ENCODE measurements around the gene RUNX2.

Gene RUNX2

GRCh38 chr6:45687570-45687969 is 359.4 kb downstream of the RUNX2 start:
- DNase-seq = no peak

- DNase-seq = no peak
Measured at GRCh38 chr6:45688180-45688579, 360.1 kb downstream of the RUNX2 start.

GRCh38 chr6:45689926-45690615 is 361.9 kb downstream of the RUNX2 start:
- no peak for DNase-seq

- DNase-seq = no peak
Measured at GRCh38 chr6:45690846-45691245, 362.7 kb downstream of the RUNX2 start.

GRCh38 chr6:45691426-45691825 is 363.3 kb downstream of the RUNX2 start:
- no peak for DNase-seq

GRCh38 chr6:45692021-45692420 is 363.9 kb downstream of the RUNX2 start:
- no peak for DNase-seq

- DNase-seq = no peak
Measured at GRCh38 chr6:45696738-45697137, 368.6 kb downstream of the RUNX2 start.

- DNase-seq = no peak
Measured at GRCh38 chr6:45697605-45698004, 369.5 kb downstream of the RUNX2 start.

- no peak for DNase-seq
Measured at GRCh38 chr6:45698046-45698445, 369.9 kb downstream of the RUNX2 start.

GRCh38 chr6:45699663-45700062 is 371.5 kb downstream of the RUNX2 start:
- DNase-seq = no peak

- DNase-seq = no peak
Measured at GRCh38 chr6:45702849-45703739, 375.0 kb downstream of the RUNX2 start.

GRCh38 chr6:45704056-45704800 is 376.1 kb downstream of the RUNX2 start:
- DNase-seq = no peak

GRCh38 chr6:45705137-45705855 is 377.2 kb downstream of the RUNX2 start:
- DNase-seq = no peak

- no peak for DNase-seq
Measured at GRCh38 chr6:45706319-45706718, 378.2 kb downstream of the RUNX2 start.

- DNase-seq = no peak
Measured at GRCh38 chr6:45707176-45707575, 379.0 kb downstream of the RUNX2 start.

- peak; percentile 6 for DNase-seq
Measured at GRCh38 chr6:45709781-45710220, 381.7 kb downstream of the RUNX2 start.

- DNase-seq = peak; percentile 27
Measured at GRCh38 chr6:45710304-45710821, 382.2 kb downstream of the RUNX2 start.

- no peak for DNase-seq
Measured at GRCh38 chr6:45712076-45712475, 383.9 kb downstream of the RUNX2 start.

- DNase-seq = no peak
Measured at GRCh38 chr6:45712786-45713185, 384.7 kb downstream of the RUNX2 start.

All from CD4-positive, alpha-beta T cell treated with Interleukin-21 for 1 hour (primary cell).